Dermis blood vessel endothelial cell (primary cell): ENCODE data around the gene REM1. TPM values are rescaled to one million over a fixed set of nuclear protein-coding genes. Genes with fewer than 3 reads are reported as not detected.
"Not testable (repeated sequence)": the region's sequence is repeated elsewhere in the genome, so short reads cannot be mapped to it uniquely, and the experiment has no call there.

ENCODE experiments used
- DNase-seq: peaks from one replicate; pipeline ENCODE4 v3.0.0; 2010
- total RNA-seq: library from RNA; depleted of rRNA; stranded (reverse); fragments of >200 nt; gene quantifications from 2 replicates; pipeline ENCODE4 v1.2.3, GENCODE V29; 2014

The REM1 gene
- total RNA-seq, 1 donor from 2014 or later = not detected

GRCh38 chr20:31485450-31486339 lies 10.6 kb downstream of the REM1 start:
- peak; percentile 70 for DNase-seq

- no peak for DNase-seq
These were observed 13.0 kb downstream of the REM1 start for GRCh38 chr20:31488115-31488514.

DNA sequence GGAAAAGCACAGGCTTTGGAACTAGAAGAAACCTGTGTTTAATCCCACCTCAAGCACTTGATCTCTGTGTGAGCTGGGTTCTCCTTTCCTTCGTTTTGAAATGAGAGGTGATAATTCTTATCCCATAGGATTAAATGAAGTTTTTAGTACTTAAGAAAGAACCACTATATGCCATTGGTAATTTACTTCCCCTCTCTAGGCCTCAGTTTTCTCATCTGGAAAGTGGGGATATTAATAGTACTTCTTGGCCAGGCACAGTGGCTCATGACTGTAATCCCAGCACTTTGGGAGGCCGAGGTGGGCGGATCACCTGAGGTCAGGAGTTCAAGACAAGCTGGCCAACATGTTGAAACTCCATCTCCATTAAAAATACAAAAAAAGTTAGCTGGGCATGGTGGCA lies 14.1 kb downstream of the REM1 start:
- DNase-seq = no peak

- no peak for DNase-seq
These were observed 15.7 kb downstream of the REM1 start for GRCh38 chr20:31490752-31491151.

DNA sequence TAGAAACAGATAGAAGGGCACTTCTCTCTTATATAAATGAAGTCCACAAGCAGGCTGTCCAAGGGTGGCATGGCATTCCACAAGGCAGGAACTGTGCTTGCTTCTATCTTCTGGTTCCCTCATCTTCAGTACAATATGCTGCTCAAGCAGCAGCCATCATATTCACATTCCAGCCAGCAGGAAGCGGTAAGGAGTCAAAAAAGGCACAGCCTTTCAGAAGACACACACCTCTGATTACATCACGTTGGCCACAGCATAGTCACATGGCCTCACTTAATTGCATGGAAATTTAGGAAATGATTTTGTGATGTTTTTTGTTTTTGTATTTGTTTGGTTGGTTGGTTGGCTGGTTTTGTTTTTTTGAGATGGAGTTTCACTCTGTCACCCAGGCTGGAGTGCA lies 19.0 kb downstream of the REM1 start:
- peak; percentile 36 for DNase-seq

DNA sequence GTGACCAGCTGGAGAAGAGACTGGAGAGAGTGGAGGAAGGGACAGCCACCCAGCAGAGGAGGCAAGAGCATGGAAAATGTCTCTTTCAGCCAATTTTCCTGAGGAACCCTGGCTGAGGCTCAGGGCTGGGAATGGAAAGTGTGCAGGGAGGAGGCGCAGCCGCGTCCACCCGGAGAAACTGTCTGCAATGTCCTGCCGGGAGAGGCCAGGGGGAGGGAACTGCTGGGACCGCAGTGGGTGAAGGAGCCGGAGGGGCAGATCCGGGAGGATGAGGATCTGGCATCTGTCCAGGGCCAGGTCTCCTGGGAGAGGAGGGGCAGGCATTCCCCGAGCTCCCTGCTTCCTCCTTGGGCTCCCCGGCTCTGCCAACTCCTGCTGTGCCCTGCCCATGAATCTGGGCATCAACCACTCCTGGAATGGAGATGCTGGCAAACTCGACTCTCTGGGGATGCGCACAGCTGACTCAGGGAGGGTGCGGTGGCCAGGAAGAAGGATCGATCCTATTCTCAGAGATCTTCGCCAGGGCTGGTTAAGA lies 21.7 kb downstream of the REM1 start:
- DNase-seq = no peak

DNA sequence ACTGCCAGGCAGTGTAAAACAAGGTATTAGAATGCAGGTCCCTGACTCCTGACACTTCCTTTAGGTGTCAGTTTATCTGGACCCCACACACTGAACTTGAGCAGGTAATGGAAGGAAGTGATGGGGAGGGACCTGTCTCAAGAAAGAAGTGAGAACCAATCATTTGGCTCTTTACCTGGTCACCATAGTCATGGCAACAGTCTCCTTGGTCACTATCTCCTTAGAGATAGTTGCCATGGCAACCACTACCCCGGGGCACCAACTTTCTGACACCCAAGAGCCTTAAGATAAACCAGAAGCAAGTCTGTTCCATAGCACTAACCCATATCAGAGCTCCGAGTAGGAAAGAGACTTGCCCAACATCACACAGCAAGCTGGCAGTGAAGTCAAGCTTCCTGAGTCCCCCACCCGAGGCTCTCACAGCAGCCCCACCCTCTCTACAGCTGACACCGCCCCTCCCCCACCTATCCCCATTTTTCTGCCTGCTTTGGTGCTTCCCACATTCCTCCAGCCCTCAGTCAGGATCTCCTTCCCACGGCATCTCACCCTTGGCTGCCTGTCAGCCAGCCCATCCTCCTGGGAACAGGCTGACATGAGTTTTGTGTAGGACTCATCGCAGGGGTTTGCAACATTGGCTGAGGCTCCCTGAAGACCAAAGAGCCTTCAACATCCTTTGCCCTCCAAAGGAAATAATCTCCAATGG lies 22.9 kb downstream of the REM1 start:
- DNase-seq = no peak

- DNase-seq = no peak
These were observed 25.4 kb downstream of the REM1 start for GRCh38 chr20:31500527-31500926.

GRCh38 chr20:31502884-31503673 lies 28.0 kb downstream of the REM1 start:
- DNase-seq = peak; percentile 85

DNA sequence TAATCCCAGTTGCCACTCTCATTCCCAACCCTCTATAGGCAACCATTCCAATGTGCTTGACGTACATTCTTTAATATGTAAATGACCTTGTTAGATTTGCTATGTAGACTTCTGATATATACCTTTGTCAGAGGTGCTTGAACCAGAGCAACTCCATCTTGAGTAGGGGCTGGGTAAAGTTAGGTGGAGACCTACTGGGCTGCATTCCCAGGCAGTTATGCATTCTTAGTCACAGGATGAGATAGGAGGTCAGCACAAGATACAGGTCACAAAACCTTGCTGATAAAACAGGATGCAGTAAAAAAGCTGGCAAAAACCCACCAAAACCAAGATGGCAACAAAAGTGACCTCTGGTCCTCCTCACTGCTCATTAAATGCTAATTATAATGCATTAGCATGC lies 30.8 kb downstream of the REM1 start:
- no peak for DNase-seq

- DNase-seq = no peak
These were observed 33.6 kb downstream of the REM1 start for GRCh38 chr20:31508517-31509244.

DNA sequence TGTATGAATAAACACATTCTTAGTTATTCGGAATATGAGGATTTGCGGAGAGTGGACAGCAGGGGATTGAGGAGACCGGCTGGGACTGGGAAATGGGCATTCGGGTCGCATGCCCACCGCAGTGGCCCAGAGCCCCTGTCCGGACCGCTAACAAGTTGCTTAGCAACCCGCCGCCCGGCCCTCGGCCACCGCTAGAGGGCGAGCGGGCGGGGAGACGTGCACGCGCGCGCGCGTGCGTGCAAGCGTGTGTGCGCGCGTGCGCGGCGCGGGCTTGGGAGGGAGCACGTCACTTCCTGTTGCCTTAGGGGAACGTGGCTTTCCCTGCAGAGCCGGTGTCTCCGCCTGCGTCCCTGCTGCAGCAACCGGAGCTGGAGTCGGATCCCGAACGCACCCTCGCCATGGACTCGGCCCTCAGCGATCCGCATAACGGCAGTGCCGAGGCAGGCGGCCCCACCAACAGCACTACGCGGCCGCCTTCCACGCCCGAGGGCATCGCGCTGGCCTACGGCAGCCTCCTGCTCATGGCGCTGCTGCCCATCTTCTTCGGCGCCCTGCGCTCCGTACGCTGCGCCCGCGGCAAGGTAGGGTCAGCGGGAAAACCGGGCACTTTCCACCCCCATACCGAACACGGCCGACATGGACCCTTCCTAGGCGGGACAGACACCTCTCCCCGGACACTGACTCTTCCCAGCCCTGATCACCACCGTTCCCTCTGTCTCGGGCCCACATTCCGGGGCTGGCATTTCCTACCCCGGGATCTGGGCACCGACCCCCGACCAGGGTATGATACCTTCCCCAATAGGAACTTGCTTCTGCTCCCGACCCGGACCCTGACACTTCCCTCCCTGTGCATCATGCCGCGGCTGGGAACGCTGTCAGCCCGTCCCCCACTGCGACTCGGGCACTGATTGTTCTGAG lies 39.3 kb downstream of the REM1 start, which contains the start of gene HM13:
Gene HM13, plus strand, starts transcription at position 289 of the 918 bp plus-strand sequence. Its CDS starts 110 bp downstream, at position 399.
- DNase-seq = peak; percentile 97

- DNase-seq = no peak
These were observed 40.1 kb downstream of the REM1 start for GRCh38 chr20:31515072-31515774.

- no peak for DNase-seq
These were observed 40.7 kb downstream of the REM1 start for GRCh38 chr20:31515775-31516107.

- DNase-seq = no peak
These were observed 41.1 kb downstream of the REM1 start for GRCh38 chr20:31516166-31516565.

GRCh38 chr20:31516651-31517050 lies 41.6 kb downstream of the REM1 start:
- DNase-seq = no peak

DNA sequence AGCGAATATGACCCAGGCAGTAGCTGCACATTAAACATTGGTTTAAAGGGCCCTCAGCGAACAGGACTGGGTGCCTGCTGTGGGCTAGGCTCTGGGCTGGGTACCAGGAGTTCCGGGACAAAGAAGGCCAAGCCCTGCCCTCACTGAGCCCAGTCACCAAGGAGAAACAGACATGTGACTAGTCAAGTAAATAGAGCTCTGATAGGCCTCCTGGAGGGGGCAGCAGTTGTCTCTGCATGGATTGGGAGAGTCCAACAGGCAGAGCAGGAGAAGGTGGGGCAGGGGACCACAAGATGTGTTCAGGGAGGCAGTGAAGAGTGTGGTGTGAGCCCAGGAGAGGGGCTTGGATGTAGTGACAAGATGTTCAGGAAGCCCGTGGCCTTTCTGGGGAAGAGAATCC lies 42.3 kb downstream of the REM1 start:
- peak; percentile 78 for DNase-seq

DNA sequence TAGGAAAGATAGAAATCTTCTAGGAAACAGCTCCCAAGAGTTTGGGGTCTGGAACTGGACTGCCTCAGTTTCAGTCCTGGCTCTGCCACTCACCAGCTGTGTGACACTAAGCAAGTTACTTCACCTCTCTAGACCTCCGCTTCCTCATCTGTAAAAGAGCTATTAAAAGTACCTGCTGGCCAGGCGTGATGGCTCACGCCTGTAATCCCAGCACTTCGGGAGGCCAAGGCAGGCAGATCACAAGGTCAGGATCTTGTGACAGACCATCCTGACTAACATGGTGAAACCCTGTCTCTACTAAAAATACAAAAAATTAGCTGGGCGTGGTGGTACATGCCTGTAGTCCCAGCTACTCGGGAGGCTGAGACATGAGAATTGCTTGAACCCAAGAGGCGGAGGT lies 46.2 kb downstream of the REM1 start:
- not testable (repeated sequence) for DNase-seq

- no peak for DNase-seq
These were observed 47.6 kb downstream of the REM1 start for GRCh38 chr20:31522731-31523130.
